Keratinocyte (primary cell): ENCODE results near the gene NTSR1. TPM values are rescaled to one million over a fixed set of nuclear protein-coding genes. Genes with fewer than 3 reads are reported as not detected.

ENCODE experiments used
- DNase-seq: peaks from one replicate; pipeline ENCODE4 v3.0.0-alpha.2; 2011; ENCODE audit warnings: low read depth, missing footprints, low spot score
- FAIRE-seq: peaks from 2 replicates; lab custom pipeline; 2011; peaks lifted over from hg19 to GRCh38; lab: Jason Lieb, UNC
- H2AFZ ChIP-seq: 2 replicates; pipeline ENCODE4 v1.6.0; 2012; ENCODE audit warnings: low read length, control low read depth, inconsistent platforms; ENCODE audit not compliant: control insufficient read depth
- H3K27ac ChIP-seq: 2 replicates; pipeline ENCODE4 v1.5.1; 2011; ENCODE audit warnings: low read length; ENCODE audit not compliant: control insufficient read depth, insufficient read depth
- H3K27me3 ChIP-seq: 3 replicates; pipeline ENCODE4 v1.6.0; 2011; ENCODE audit warnings: low read length; ENCODE audit not compliant: control insufficient read depth, insufficient read depth; ENCODE audit errors: extremely low read depth
- H3K36me3 ChIP-seq, 2 experiments: 2 replicates in 1 of 2; 3 replicates in 1 of 2; pipeline ENCODE4 v1.5.1; 2011; ENCODE audit warnings: low read length in 2 of 2, mild to moderate bottlenecking in 1 of 2; ENCODE audit not compliant: control insufficient read depth in 2 of 2, insufficient read depth in 2 of 2; ENCODE audit errors: extremely low read depth in 1 of 2
- H3K4me1 ChIP-seq: 3 replicates; pipeline ENCODE4 v1.5.1; 2011; ENCODE audit warnings: low read length; ENCODE audit not compliant: control insufficient read depth, insufficient read depth; ENCODE audit errors: extremely low read depth
- H3K4me2 ChIP-seq: 3 replicates; pipeline ENCODE4 v1.6.0; 2011; ENCODE audit warnings: low read depth, low read length; ENCODE audit not compliant: control insufficient read depth, insufficient read depth; ENCODE audit errors: extremely low read depth
- H3K4me3 ChIP-seq, 3 experiments: fragments of 200-600 bp in 1 of 3; sonication (generic) in 1 of 3; 2 replicates in 2 of 3; 3 replicates in 1 of 3; pipeline ENCODE4 v1.5.1; 2011 to 2016; ENCODE audit warnings: low read length in 3 of 3, mild to moderate bottlenecking in 3 of 3, control low read depth in 2 of 3, inconsistent platforms in 1 of 3, low read depth in 1 of 3, mixed read lengths in 1 of 3, mixed run types in 1 of 3, moderate library complexity in 1 of 3; ENCODE audit not compliant: control insufficient read depth in 2 of 3, insufficient read depth in 2 of 3; ENCODE audit errors: extremely low read depth in 1 of 3
- H3K79me2 ChIP-seq: 2 replicates; pipeline ENCODE4 v1.6.0; 2012; ENCODE audit warnings: low read length; ENCODE audit not compliant: control insufficient read depth, insufficient read depth
- H3K9ac ChIP-seq: 3 replicates; pipeline ENCODE4 v1.6.0; 2011; ENCODE audit warnings: low read length; ENCODE audit not compliant: control insufficient read depth, insufficient read depth; ENCODE audit errors: extremely low read depth
- H3K9me1 ChIP-seq: 3 replicates; pipeline ENCODE4 v1.6.0; 2011; ENCODE audit warnings: low read length; ENCODE audit not compliant: control insufficient read depth, insufficient read depth; ENCODE audit errors: extremely low read depth
- H3K9me3 ChIP-seq: 2 replicates; pipeline ENCODE4 v1.5.1; 2012; ENCODE audit warnings: low read depth, low read length; ENCODE audit not compliant: control insufficient read depth
- H4K20me1 ChIP-seq: 3 replicates; pipeline ENCODE4 v1.6.0; 2011; ENCODE audit warnings: low read length; ENCODE audit not compliant: control insufficient read depth, insufficient read depth; ENCODE audit errors: extremely low read depth
- CTCF ChIP-seq, 3 experiments: IDR thresholded peaks in 1 of 3; conservative IDR thresholded peaks in 1 of 3; optimal IDR thresholded peaks in 1 of 3; 2 replicates in 2 of 3; 3 replicates in 1 of 3; pipeline versions ENCODE3 to v1.5.1; 2011; ENCODE audit warnings: low read length in 3 of 3, mild to moderate bottlenecking in 3 of 3, moderate library complexity in 2 of 3, control low read depth in 1 of 3, inconsistent platforms in 1 of 3; ENCODE audit not compliant: insufficient read depth in 2 of 3; ENCODE audit errors: extremely low read depth in 1 of 3
- EZH2 ChIP-seq: IDR thresholded peaks from one replicate; pipeline ENCODE4 v1.6.1; 2012; ENCODE audit warnings: inconsistent platforms, mild to moderate bottlenecking, low read length, moderate library complexity
- dilution Hi-C: fragments of 300-500 bp; cut with MboI; formaldehyde crosslinking; loops from one replicate; pipeline ENCODE4 v1.7.0; 2020; ENCODE audit warnings: low sequenced_read_pairs; ENCODE audit not compliant: extremely low pct_ligation_motif_present
- polyA plus RNA-seq, 5 experiments: library from polyadenylated mRNA; depleted of rRNA in 3 of 5; stranded (reverse) in 3 of 5; stranded (forward) in 1 of 5; unstranded in 1 of 5; fragments of >200 nt; gene quantifications; 1 replicate in 1 of 5; 2 replicates in 3 of 5; 3 replicates in 1 of 5; pipeline versions ENCODE4 v1.2.1 to v1.2.3, GENCODE V29; 2011 to 2012; ENCODE audit warnings: missing spikeins in 2 of 5, low read depth in 1 of 5, low replicate concordance in 1 of 5

NTSR1 gene
- polyA plus RNA-seq, 1 donor (not counting 4 experiments of a cell fraction or from before 2014, with no cell fraction given): 0.55 TPM

- Histone ChIP-seq H3K27me3 (peaks cover 71% of the 10 kb centered on the region), H3K4me1 (no peaks in the 10 kb centered on the region), H3K36me3 (no peaks in the 10 kb centered on the region), H3K4me2 (no peak overlapping the region), H3K9me3 (no peaks in the 10 kb centered on the region), H3K9me1 (no peaks in the 10 kb centered on the region), H4K20me1 (no peaks in the 10 kb centered on the region), H3K79me2 (no peaks in the 10 kb centered on the region), H2AFZ (no peak overlapping the region), H3K9ac (no peak overlapping the region), H3K4me3 (no peak overlapping the region), H3K27ac (no peak overlapping the region)
- TF ChIP-seq CTCF (optimal IDR thresholded peaks at IDR 0.05 in 1 of 3, IDR thresholded peaks at IDR 0.05 in 1 of 3, conservative IDR thresholded peaks at IDR 0.05 in 1 of 3; ENCODE audit: extremely low read depth in 1 of 3, insufficient read depth in 2 of 3, low read length in 3 of 3) (no peak), EZH2 (no peak)
- no peak for DNase-seq
- dilution Hi-C loops: no loop called here
- FAIRE-seq: no peak
Measured at GRCh38 chr20:62696434-62696957, 12.1 kb upstream of the NTSR1 start.

- no peak for DNase-seq
- no peak for FAIRE-seq
- H3K27me3 ChIP-seq: peaks cover 73% of the 10 kb centered on the region
- H3K9me1 ChIP-seq: no peaks in the 10 kb centered on the region
- H3K4me2 ChIP-seq: no peak overlapping the region
- dilution Hi-C loops: no loop called here
- H3K9ac ChIP-seq: no peak overlapping the region
- H3K9me3 ChIP-seq: no peaks in the 10 kb centered on the region
- no peak for TF ChIP-seq EZH2
- TF ChIP-seq CTCF (optimal IDR thresholded peaks at IDR 0.05 in 1 of 3, IDR thresholded peaks at IDR 0.05 in 1 of 3, conservative IDR thresholded peaks at IDR 0.05 in 1 of 3; ENCODE audit: extremely low read depth in 1 of 3, insufficient read depth in 2 of 3, low read length in 3 of 3): no peak
- no peak overlapping the region for H2AFZ ChIP-seq
- no peaks in the 10 kb centered on the region for H3K79me2 ChIP-seq
- no peaks in the 10 kb centered on the region for H3K4me1 ChIP-seq
- H3K27ac ChIP-seq: no peak overlapping the region
- no peaks in the 10 kb centered on the region for H4K20me1 ChIP-seq
- no peaks in the 10 kb centered on the region for H3K36me3 ChIP-seq
- no peak overlapping the region for H3K4me3 ChIP-seq
Measured at GRCh38 chr20:62696989-62697388, 11.6 kb upstream of the NTSR1 start.
